NCI-H1436 treated with DMSO at 0.1 percent for 48 hours (cell line): ENCODE results near the gene PTPN12.
"Not testable (repeated sequence)": the region's sequence is repeated elsewhere in the genome, so short reads cannot be mapped to it uniquely, and the experiment has no call there.

Experiments
- DNase-seq: peaks from one replicate; lab custom pipeline; 2025; lab: John Stamatoyannopoulos, UW

The PTPN12 gene

GRCh38 chr7:77537136-77537777 is at the start of gene PTPN12:
Gene PTPN12 (plus strand): TSS chr7:77537295. CDS start chr7:77537547, 252 bp downstream.
- no peak for DNase-seq

- DNase-seq: no peak
Measured at GRCh38 chr7:77488986-77489385, 48.1 kb upstream of the PTPN12 start.

GRCh38 chr7:77497079-77497478 is 40.0 kb upstream of the PTPN12 start:
- no peak for DNase-seq

- DNase-seq: no peak
Measured at GRCh38 chr7:77498659-77499379, 38.3 kb upstream of the PTPN12 start.

GRCh38 chr7:77501192-77501515 is 35.9 kb upstream of the PTPN12 start:
- DNase-seq: no peak

- DNase-seq: no peak
Measured at GRCh38 chr7:77504951-77505350, 32.1 kb upstream of the PTPN12 start.

- DNase-seq: no peak
Measured at GRCh38 chr7:77506899-77507298, 30.2 kb upstream of the PTPN12 start.

- DNase-seq: not testable (repeated sequence)
Measured at GRCh38 chr7:77513002-77513670, 24.0 kb upstream of the PTPN12 start.

- DNase-seq: no peak
Measured at GRCh38 chr7:77516085-77516484, 21.0 kb upstream of the PTPN12 start.

GRCh38 chr7:77520261-77520660 is 16.8 kb upstream of the PTPN12 start:
- no peak for DNase-seq

- not testable (repeated sequence) for DNase-seq
Measured at GRCh38 chr7:77521537-77521936, 15.6 kb upstream of the PTPN12 start.

GRCh38 chr7:77524731-77525130 is 12.4 kb upstream of the PTPN12 start:
- no peak for DNase-seq

- no peak for DNase-seq
Measured at GRCh38 chr7:77525231-77525630, 11.9 kb upstream of the PTPN12 start.

GRCh38 chr7:77528368-77528767 is 8.7 kb upstream of the PTPN12 start:
- DNase-seq: no peak

- peak; percentile 13 for DNase-seq
Measured at GRCh38 chr7:77529279-77529678, 7.8 kb upstream of the PTPN12 start.

- DNase-seq: no peak
Measured at GRCh38 chr7:77531038-77531437, 6.1 kb upstream of the PTPN12 start.

GRCh38 chr7:77532247-77532646 is 4.8 kb upstream of the PTPN12 start:
- no peak for DNase-seq

- not testable (repeated sequence) for DNase-seq
Measured at GRCh38 chr7:77532732-77533131, 4.4 kb upstream of the PTPN12 start.

GRCh38 chr7:77534046-77534445 is 3.0 kb upstream of the PTPN12 start:
- not testable (repeated sequence) for DNase-seq

- DNase-seq: no peak
Measured at GRCh38 chr7:77536017-77536412, 1.1 kb upstream of the PTPN12 start.

GRCh38 chr7:77536413-77537135 is 521 bp upstream of the PTPN12 start:
- DNase-seq: peak; percentile 60

- no peak for DNase-seq
Measured at GRCh38 chr7:77537778-77538280, 734 bp downstream of the PTPN12 start.
